ENCODE measurements around the gene GTF3A.

The GTF3A gene

GRCh38 chr13:27449936-27450828 is 25.8 kb downstream of the GTF3A start, which contains the start of gene MTIF3:
MTIF3 (minus strand) TSS chr13:27450564; CDS start chr13:27440448, 10,116 bp downstream.
- DNase-seq: peak; percentile 95

- no peak for DNase-seq
These were observed 26.6 kb downstream of the GTF3A start for GRCh38 chr13:27450921-27451471.

DNA sequence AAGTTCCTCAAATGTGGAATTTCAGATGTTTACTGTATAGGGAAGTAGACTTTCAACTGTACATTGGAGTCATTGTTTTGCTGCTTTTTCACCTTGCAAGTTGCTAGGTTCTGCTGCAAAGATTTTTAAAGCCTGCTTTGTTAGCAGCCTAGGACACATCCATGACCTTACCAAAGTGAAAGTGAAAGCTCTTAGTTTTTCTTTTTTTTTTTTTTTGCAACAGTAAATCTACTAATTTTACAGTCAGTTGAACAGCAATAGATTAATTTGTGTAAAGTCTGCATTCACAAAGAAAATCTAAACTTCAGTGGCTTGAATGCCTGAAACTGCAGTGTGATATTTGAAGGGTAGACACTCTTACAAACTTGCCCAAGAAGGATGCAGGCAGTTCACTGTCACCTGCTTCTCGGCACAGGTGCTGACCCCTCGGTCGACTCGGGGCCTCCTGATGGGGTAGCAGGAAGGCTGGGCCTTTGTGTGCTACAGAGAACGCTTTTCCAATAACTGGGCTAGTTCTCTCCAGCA is 31.0 kb downstream of the GTF3A start:
- DNase-seq: peak; percentile 44

GRCh38 chr13:27461940-27462584 is 37.6 kb downstream of the GTF3A start:
- no peak for DNase-seq

- no peak for DNase-seq
These were observed 39.1 kb downstream of the GTF3A start for GRCh38 chr13:27463500-27463899.

GRCh38 chr13:27465611-27466010 is 41.2 kb downstream of the GTF3A start:
- DNase-seq: no peak

DNA sequence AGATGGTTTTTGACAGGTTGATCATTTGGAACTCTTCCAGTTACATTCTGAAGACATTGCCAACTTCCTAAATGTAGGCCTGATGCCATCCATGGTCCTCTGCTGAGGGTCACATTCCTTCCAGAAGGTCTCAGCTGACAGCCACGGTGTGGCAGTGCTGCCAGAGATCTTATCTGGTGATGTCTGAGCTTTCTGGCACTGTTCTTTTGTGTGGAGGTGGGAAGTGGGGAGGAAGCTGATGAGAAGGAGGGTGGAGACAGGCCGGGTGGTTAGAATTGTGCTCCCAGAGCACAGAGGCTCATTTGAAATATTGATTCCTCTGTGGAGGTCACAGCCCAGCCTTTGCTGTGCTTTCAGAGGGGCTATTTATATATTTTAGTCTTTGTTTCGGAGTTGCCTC is 42.1 kb downstream of the GTF3A start:
- no peak for DNase-seq

DNA sequence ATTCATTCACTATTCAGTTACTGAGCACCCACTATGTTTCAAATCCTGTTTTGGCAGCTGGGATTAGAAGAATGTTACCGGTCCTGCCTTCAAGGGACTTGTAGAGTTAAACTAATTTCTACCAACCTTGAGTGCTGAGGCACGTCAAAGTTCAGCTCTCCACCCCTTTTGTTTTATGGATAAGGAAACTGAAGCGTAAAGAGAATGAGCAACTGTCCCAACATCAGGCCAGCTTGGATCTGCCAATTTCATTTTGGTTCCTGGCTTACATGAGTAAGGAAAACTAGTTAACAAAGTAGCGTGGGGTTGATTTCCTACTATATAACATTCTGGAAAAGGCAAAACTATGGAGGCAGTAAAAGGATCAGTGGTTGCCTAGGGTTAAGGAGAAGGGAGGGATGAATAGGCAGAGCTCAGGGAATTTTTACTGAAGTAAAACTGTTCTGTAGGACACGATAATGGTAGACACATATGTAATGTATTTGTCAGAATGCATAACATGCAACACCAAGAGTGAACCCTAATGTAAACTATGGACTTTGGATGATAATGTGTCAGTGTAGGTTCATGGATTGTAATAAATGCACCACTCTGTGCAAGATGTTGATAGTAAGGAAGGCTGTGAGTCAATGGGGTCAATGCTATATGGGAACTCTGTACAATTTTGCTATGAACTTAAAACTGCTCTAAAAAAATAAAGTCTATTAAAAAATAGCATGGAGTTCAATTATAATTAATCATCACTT is 45.8 kb downstream of the GTF3A start:
- no peak for DNase-seq

DNA sequence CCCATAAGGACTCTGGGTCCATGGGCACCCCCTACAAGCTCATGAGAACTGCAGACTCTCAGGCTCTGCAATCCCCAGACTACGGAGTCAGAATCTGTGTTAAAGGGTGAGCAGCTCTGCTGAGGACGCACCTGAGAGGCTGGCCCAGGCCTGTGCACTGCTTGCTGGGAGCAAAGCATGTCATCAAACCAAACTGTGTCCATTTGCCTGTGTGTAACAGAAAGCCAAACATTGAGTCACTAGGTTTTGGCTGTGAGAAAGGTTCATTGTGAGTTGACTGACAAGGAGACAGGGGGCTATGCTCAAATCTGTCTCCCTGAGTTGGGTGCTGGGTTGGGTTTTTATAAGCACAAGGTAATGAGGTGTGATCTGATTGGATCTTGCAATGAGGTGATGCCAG is 48.0 kb downstream of the GTF3A start:
- no peak for DNase-seq

DNA sequence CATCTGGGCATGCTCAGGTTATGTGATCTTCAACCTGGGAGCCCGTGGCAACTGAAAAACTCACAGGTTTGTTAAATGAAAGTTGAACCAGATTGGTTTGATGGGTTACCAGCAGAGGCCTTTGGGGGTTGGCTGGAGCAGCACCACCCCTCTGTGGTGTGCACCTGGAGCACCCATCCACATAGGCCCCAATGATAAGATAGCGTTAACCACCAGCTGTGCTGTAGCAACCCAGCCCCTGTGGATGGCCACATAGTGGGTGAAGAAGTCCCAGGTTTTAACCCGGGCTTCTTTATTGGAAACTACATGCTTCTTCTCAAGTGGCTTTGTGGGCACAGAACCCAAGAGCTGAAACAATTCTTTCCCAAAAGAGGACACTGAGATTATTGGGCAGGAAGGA is 48.5 kb downstream of the GTF3A start:
- DNase-seq: no peak

GRCh38 chr13:27474751-27475268 is 50.4 kb downstream of the GTF3A start:
- no peak for DNase-seq

DNA sequence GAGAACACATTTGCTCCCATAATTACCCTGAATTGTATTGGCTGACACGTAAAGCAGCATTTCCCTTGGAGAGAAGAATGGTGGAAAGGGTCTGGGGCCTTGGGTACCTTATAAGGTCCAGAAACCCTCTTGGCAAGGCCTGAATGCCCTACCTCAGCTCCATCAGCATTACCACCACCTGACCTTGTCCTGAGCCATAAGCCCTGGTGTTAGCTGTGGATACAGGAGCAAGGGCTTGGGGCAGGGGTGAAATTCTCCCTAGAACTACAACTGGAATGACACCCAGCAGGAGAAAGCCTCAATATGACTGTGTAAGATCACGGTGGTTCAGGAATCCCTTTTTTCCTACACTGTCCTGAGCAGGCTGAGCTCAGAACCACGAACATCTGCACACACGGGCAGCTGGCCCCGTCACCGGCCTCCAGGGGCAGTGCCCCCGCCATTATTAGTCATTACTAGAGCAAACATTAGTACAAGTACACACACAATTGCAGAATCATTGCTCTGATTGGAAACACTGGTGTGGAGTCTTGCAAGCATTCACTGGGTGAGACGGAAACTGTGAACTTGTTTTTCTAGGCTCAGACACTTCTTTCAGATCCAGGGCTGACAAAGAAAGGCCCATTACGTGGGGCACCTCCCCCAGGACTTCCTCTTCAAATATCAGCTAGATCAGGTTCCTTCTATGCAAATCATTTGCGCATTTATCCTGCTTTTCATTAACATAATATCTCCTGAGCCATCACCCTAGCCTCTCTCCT is 52.7 kb downstream of the GTF3A start:
- no peak for DNase-seq

GRCh38 chr13:27481766-27482165 is 57.3 kb downstream of the GTF3A start:
- DNase-seq: no peak

DNA sequence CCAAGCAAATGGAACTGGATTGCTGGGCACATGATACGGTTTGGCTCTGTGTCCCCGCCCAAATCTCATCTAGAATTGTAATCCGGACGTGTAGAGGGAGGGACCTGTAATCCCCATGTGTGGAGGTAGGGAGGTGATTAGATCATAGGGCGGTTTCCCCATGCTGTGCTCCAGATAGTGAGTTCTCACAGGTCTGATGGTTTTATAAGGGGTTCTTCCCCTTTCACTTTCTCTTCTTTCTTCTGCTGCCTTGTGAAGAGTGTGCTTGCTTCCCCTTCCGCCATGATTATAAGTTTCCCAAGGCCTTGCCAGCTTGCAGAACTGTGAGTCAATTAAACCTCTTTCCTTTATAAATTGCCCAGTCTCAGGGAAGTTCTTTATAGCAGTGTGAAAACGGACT is 58.6 kb downstream of the GTF3A start:
- no peak for DNase-seq

DNA sequence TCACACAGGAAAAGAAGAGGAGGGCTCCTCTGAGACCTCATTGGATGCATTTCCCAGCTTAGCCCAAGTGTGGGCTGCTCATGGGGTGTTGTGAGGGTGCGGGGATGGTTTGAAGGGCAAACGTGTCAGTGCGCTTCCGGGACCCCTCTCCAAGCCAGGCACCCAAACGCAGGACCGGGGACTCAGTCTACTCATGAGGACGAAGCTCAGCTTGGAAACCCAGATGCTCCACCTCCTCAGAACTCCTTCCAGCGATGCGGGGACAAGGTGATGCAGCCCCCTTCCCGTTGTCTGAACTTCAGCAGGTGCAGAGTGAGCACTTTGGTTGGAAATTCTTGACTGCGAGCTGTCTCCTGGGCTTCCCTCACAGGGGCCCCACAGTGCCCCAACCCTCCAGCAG is 59.0 kb downstream of the GTF3A start:
- DNase-seq: no peak
